Gastrocnemius medialis (tissue), 4 donors: Measurements from ENCODE around the gene RIPOR3.

Source experiments
- CTCF ChIP-seq, 5 experiments: fragments of 450-650 bp in 3 of 5; fragments of 200-600 bp in 2 of 5; sonication (generic) in 2 of 5; IDR thresholded peaks in 4 of 5; conservative IDR thresholded peaks in 1 of 5; 1 replicate in 4 of 5; 2 replicates in 1 of 5; pipeline ENCODE4 v1.5.1; 2016 to 2019; ENCODE audit warnings: antibody characterized with exemption in 5 of 5, mild to moderate bottlenecking in 3 of 5, moderate library complexity in 3 of 5
- POLR2A ChIP-seq, 2 donors: fragments of 450-650 bp; IDR thresholded peaks; one replicate each; pipeline ENCODE4 v1.6.1; 2017; ENCODE audit warnings: antibody characterized with exemption in 2 of 2, mild to moderate bottlenecking in 2 of 2, moderate library complexity in 2 of 2

GRCh38 chr20:50538276-50538675 is 153.1 kb downstream of the RIPOR3 start:
- no peak for TF ChIP-seq POLR2A (IDR thresholded peaks at IDR 0.05)
- no peak for TF ChIP-seq CTCF (IDR thresholded peaks at IDR 0.05 in 4 of 5, conservative IDR thresholded peaks at IDR 0.05 in 1 of 5)
